Osteocyte (in vitro differentiated cells): ENCODE measurements around the gene BID. TPM values are rescaled to one million over a fixed set of nuclear protein-coding genes. Genes with fewer than 3 reads are reported as not detected.
A peak's percentile ranks its signal among the peaks of the same experiment; 100 is the strongest.

ENCODE experiments used
- DNase-seq: peaks from one replicate; pipeline ENCODE4 v3.0.0; 2021; ENCODE audit warnings: mixed read lengths; ENCODE audit not compliant: unreplicated experiment; ENCODE audit errors: extremely low spot score
- H3K27ac Mint-ChIP-seq: one replicate; pipeline ENCODE4 v1.8.0; 2021; ENCODE audit warnings: mild to moderate bottlenecking, mixed read lengths; ENCODE audit not compliant: unreplicated experiment
- H3K27me3 Mint-ChIP-seq: one replicate; pipeline ENCODE4 v1.8.0; 2021; ENCODE audit warnings: mixed read lengths; ENCODE audit not compliant: unreplicated experiment
- H3K36me3 Mint-ChIP-seq: one replicate; pipeline ENCODE4 v1.8.0; 2021; ENCODE audit warnings: mixed read lengths; ENCODE audit not compliant: unreplicated experiment
- H3K4me1 Mint-ChIP-seq: one replicate; pipeline ENCODE4 v1.8.0; 2021; ENCODE audit warnings: mixed read lengths; ENCODE audit not compliant: unreplicated experiment
- H3K4me3 Mint-ChIP-seq: one replicate; pipeline ENCODE4 v1.8.0; 2021; ENCODE audit warnings: mild to moderate bottlenecking, moderate library complexity, mixed read lengths; ENCODE audit not compliant: unreplicated experiment
- H3K9me3 Mint-ChIP-seq: one replicate; pipeline ENCODE4 v1.8.0; 2021; ENCODE audit warnings: mixed read lengths; ENCODE audit not compliant: unreplicated experiment
- CTCF ChIP-seq: fragments of 200-600 bp; sonication (generic); IDR thresholded peaks from 2 replicates; pipeline ENCODE4 v1.5.0; 2021; ENCODE audit warnings: antibody characterized with exemption, mild to moderate bottlenecking, moderate library complexity
- total RNA-seq: library from RNA; stranded (reverse); gene quantifications from 2 replicates; pipeline ENCODE4 v1.2.1, GENCODE V29; 2021

Gene BID
- total RNA-seq, 1 donor from 2014 or later, result 11.6 TPM

DNA sequence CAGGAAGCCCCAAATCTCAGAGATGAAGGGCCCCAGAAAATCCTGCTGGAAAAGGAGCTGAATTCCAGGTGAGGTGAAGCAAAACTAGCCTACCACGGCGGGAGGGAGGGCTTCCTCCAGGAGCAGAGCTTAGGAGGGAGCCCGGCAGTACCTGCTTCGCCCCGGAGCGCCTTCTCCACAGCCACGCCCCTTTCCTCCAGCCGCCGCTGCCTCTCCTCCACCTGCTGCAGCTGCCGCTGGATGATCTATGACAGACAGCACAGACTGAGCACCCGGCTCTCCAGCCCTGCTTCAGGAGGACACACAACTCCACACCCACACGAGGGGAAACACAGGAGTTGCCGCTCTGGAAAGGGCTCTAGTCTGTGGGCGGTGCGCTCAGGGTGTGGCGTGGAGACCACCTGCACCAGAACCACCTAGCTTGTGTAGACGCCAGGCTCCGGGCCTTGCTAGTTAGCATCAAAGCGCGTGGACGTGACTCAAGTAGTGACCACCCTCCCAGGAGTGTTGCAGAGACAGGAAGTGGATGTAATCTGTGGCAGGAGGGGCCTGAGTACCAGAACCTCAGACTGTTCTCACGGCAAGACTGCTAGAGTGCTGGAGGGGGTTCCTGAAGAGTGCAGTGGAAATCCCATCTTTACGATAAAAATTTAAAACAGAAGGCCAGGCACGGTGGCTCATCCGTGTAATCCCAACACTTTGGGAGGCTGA lies 34.6 kb upstream of the BID start:
- peaks cover 3% of the 10 kb centered on the region for H3K4me1 Mint-ChIP-seq
- DNase-seq, result no peak
- no peak for TF ChIP-seq CTCF
- no peak overlapping the region for H3K4me3 Mint-ChIP-seq
- H3K27me3 Mint-ChIP-seq, result no peaks in the 10 kb centered on the region
- no peaks in the 10 kb centered on the region for H3K9me3 Mint-ChIP-seq
- no peak overlapping the region for H3K27ac Mint-ChIP-seq
- H3K36me3 Mint-ChIP-seq, result peaks cover 25% of the 10 kb centered on the region

DNA sequence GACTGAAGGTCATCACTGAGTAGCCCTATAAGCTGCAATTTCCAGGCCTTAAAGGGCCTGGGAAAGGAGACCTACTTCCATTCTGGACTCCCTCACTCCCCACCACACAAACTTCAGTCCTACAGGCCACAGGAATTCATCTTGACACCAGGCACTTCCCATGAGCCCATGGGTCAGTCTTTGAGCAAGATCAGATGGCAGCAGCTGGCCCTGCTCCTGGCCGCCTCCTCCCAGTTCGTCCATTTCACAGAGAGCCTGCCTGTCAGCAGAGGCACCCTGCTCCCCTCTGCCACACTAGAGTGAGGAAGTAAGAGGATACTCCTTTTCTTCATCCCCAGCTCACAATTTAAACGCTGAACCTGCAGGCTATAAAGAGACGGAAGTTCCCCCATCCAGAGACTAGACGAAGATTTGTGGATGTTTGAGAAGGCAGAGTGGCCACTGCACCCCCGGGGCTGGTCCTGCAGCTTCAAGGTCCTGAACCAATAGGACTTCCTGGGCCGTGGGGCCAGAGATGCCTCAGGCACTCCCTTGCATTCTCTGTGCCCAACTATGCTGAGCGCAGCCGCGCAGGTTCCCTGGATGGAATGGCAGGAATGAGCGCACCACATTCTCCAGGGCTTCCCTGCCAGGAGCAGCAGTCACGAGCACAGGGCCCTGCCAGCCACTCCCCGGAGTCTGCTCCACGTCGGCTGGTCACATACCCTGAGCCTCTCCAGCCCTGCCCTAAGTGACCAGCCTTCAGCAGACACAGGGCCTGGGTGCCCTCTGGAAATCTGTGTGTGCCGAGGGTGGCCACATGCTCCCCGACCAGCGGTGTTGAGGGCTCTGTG lies 33.5 kb upstream of the BID start:
- Mint-ChIP-seq H3K9me3 (no peaks in the 10 kb centered on the region), H3K4me3 (no peak overlapping the region), H3K4me1 (peaks cover 3% of the 10 kb centered on the region), H3K27me3 (no peaks in the 10 kb centered on the region), H3K36me3 (peaks cover 22% of the 10 kb centered on the region), H3K27ac (peak overlapping the region; percentile 2)
- no peak for DNase-seq
- TF ChIP-seq CTCF, result no peak

- no peak for TF ChIP-seq CTCF
- H3K9me3 Mint-ChIP-seq, result no peaks in the 10 kb centered on the region
- H3K36me3 Mint-ChIP-seq, result peaks cover 22% of the 10 kb centered on the region
- H3K4me1 Mint-ChIP-seq, result peaks cover 3% of the 10 kb centered on the region
- no peak overlapping the region for H3K4me3 Mint-ChIP-seq
- no peak overlapping the region for H3K27ac Mint-ChIP-seq
- H3K27me3 Mint-ChIP-seq, result no peaks in the 10 kb centered on the region
- no peak for DNase-seq
These were observed 32.8 kb upstream of the BID start for GRCh38 chr22:17807086-17807485.

GRCh38 chr22:17806437-17806836 lies 32.2 kb upstream of the BID start:
- Mint-ChIP-seq H3K27me3 (no peaks in the 10 kb centered on the region), H3K4me1 (peaks cover 3% of the 10 kb centered on the region), H3K27ac (no peak overlapping the region), H3K9me3 (no peaks in the 10 kb centered on the region), H3K4me3 (no peak overlapping the region), H3K36me3 (peaks cover 22% of the 10 kb centered on the region)
- no peak for DNase-seq
- TF ChIP-seq CTCF, result no peak
